HG02884 (cell line): ENCODE measurements around the gene GRHL1.
A peak's percentile ranks its signal among the peaks of the same experiment; 100 is the strongest.

Experiments used
- ATAC-seq: cut with Tn5 transposase; IDR thresholded peaks from one replicate; pipeline ENCODE4 v1.9.1; 2021; ENCODE audit warnings: mild to moderate bottlenecking, moderate library complexity; ENCODE audit not compliant: unreplicated experiment

The GRHL1 gene

DNA sequence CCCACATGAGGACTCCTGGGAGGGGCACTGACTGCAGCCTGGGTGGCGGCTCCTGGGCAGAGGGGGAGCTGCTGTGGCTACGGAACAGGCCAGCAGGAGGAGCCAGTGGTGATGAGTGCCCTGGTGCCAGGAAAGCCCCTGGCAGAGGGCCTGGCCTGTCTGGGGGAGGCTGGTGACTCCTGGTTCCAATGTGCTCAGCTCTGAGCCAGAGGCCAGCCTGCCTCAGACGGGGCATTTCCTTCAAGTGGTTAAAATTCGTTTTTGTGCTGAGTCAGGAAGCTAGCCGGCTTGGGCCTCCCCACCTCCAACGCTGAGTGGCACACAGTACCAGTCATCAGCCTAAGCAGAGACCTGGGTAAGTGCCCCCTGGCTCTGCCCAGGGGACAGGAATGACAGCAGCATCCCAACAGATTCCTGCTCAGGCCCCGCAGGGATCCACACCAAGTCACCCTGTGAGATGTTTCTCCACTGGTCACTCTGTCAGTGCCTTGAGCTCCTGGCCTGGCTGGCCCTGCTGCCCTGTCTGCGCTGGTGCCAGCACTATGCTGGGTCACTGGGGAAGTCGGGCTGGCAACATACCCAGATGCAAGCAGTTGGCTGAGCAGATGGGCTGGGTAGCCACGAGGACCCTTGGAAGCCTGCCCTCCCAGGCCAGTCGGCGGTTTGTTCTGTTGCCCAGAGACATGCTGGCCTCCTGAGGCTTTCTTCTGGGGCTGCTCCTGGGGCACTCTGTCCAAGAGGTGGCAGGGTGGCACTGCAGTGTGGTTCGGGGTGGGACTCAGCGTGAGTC, 84.8 kb downstream of the GRHL1 start:
- no peak for ATAC-seq

DNA sequence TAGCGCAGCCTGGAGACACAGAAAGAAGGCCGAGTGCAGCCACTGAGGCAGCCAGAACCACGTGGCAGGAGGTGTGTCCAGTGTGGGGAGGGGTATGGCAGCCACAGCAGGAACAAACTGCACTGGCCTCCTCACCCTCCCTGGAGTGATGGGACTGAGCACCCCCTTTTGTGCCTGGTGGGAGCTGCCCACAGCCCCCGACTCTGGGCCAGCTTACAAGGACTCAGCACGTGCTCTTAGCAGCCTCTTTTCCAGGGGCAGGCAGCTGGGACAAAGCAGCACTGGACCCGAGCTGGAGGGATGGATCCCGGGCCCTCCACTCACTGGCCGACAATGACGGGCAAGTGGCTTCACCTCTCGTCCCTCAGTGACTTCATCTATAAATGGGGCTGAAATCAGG, 86.6 kb downstream of the GRHL1 start:
- ATAC-seq, result no peak

DNA sequence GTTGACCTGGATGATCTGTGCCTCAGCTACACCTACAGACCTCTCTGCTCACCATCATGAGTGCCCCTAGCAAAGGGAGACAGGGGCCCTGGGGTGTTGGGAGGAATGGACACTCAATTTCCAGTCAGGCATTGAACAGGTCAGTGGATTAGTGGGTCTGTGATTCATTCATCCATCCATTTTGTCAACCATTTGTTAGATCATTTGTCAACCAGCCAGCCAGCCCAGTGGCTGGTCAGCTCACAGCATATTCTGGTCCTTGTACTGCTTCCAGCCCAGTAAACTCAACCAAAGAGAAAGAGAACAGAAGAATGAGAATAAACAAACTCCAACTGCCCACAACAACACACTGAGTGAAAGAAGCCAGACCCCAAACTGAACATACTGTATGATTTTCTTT, 87.2 kb downstream of the GRHL1 start:
- ATAC-seq, result no peak

DNA sequence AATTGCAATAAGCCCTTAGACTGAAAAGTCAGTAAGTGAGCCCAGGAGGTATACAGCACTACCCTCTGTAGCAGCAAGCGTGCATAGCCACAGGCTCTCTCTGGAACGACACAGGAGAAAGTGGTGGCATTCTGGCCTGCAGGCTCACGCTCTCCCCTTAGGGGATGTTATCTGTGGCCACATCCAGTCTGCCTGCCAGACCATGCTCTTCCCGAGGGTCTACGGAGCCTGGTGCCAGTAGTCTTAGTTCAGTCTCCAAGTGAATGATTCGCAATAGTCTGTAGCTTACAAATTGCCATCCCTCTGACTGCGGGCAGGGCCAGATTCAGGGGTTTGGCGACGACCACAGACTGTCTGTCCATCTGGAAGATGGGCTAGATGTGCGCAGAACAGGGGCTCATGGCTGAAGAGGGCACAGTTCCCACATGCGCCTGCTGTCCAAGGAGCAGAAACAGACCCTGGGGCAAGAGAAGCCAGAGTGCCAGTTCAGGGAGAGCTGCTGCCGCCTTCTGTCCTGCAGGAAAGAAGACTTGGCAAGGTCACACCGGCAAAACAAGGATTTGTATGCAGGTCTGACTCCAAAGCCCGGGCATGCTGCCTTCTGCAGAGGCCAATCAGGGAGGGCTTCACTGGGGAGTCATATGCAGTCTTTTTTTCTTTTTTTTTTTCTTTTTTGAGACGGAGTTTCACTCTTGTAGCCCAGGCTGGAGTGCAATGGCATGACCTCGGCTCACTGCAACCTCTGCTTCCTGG, 88.3 kb downstream of the GRHL1 start:
- ATAC-seq, result no peak

DNA sequence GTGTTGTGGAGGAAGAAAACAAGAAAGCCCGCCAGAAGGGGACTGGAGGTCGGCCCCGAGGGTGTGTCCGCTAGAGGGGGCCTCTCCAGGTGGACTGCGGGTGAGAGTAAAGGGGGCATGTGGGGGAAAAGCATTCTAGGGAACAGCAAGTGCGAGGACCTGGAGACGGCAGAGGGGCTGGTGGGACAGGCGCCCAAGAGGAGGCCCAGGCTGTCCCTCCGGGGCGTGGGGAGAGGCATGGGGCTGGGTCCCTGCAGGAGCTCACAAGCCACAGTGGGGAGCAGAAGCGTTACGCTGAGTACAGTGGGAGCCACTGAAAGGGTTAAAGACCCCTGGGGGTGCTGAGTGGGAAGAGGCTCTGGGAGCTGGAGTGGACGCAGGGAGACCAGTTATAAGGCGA, 90.2 kb downstream of the GRHL1 start:
- ATAC-seq, result no peak

DNA sequence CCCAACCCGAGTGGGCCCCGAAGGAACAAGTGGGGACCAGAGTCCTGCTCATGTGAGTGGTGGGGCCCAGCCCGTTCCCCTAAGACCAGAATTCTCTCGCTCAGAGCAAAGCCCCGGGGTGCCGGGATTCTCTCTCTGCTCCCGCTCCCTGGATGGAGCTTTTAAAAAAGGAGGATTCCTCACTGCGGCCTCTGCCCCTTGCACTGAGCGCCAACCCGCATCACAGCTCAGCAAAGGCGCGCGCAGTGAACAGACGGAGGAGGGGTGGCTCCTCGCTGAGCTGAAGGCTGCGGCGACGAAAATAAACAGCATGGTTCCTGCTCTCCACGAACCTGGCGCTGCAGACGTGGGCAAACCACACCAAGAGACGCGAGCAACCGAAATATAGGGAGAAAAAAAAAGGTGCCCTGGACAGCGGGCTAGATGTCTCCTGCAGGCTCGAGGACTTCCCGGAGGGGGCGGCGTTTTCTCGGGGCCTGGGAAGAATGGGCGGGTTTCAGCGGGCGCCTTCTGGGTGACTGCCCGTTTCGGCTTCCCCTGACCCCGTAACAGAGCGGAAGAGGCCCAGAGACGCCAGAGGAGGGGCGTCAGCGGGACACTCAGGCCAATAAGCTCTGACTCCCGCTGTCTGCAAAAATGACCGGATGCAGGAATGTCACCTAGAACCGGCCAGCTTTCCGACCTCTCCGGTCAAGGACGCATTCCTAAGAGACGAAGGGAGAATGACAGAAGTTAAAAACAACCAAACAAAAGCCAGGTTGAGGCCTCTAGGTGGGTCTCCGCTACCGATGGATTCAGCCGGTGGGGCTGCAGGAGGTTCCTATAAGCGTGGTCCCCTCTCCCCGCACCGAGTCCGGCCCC, 91.0 kb downstream of the GRHL1 start:
- ATAC-seq, result no peak

DNA sequence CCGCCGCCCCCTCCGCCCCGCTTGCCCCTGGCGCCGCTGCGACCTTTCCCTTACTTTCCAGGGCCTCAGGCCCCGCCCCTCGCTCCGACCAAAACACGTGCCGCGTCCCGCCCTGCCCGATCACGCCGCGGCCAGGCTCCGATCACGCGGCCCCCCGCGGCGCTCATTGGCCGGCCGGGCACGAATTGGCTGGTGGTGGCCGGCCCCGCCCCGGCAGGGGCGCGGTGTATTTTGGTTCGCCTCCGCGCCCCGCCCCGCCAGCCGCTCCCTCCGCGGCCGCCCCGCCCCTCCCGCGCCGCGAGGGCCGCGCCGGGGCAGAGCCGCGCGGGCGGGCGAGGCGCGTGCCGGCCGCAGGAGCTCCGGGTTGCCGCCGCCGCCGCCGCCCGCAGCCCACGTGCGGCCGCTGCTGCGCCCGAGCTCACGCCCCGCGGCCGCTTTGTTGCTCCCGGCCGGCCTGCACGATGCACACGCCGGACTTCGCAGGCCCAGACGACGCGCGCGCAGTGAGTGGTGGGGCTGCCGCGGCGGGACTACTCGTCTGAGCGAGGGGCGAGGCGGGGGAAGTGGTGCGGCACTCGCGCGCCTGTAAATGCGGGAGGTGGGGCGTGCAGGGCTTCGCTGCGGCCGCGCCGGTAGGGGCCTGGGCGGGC, 91.9 kb downstream of the GRHL1 start, which contains the start of gene KLF11:
Gene KLF11, plus strand, starts transcription at position 295 of the 650 bp plus-strand sequence. Its CDS starts 167 bp downstream, at position 462.
- ATAC-seq, result peak; percentile 67

DNA sequence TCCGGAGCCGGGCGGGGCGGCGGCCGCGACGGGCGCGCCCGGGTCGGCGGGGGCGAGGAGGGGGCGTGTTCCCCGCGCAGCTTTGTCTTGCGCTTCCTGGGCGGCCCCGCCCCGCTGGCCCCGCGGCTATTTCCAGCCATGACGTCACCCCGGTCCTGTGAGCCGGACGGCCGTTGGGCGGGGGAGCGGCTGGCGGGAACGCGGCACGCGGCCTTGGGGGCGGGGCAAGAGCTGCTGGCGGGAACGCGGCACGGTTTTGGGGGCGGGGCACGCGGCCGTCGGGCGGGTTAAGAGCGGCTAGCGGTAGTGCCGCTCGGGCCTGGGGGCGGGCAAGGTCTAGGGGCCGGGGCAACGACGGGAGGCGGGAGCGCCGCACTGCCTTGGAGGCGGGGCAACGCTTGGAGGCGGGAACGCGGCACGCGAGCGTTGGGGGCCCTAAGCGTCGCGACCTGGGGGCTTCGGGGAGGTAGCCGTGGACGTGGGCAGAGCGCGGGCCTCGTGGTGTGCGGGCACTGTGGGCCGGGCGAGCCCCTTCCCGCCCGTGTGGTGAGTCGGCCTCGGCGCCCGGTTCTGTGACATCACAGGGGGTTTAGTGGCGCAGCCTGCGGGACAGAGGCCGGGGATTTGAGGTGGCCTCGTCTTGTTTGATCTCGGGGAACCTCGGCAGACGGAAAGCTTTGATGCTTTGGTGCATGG, 92.6 kb downstream of the GRHL1 start:
- peak; percentile 47 for ATAC-seq

DNA sequence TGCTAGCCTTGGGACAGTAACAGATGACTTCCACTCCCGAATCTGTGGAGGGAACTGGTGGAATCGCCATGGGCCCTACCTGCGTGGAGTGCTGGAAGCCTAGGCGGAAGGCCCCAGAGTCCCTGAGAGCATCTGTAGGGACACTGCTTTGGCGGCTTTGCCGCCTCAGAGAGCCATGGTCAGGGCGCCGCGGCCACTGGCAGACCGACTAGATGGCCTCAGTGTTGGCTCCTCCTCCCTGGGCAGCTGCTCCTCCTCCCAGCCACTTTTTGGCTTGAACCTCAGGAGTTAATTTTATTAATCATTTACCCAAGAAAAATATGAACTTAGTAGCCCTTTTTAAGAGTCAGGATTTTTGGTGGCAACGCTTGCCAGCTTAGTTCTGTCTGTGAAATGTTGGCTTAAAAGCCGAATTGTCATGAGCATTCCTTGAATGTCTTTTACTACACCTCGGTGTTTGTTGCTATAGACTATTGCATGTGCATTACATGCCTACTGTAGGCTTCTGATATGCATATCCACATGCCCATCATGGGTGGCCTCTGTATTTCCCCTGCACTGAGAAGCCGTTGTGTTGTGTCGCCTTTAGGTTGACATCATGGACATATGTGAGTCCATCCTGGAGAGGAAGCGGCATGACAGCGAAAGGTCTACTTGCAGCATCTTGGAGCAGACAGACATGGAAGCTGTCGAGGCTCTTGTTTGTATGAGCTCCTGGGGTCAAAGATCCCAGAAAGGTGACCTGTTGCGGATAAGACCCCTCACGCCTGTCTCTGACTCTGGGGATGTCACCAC, 94.3 kb downstream of the GRHL1 start:
- no peak for ATAC-seq

DNA sequence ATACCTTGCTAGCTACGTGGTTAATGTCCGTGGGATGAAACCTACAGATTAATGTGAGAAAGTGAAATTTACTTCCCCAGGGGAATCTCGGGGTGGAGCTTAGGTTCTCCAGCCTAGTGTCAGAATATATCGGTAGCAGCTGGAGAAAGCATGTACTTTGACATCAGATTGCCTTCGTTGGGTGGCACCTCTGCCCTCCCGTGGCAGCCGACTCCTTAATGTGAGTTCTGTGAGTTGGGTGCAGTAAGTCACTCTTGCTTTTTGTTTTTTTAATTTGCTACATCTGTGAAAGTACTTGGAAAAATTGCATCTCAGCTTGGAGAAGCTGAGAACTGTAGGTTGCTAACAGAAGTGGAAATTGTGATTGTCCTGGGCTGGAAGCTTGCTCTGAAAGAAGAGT, 95.4 kb downstream of the GRHL1 start:
- no peak for ATAC-seq

DNA sequence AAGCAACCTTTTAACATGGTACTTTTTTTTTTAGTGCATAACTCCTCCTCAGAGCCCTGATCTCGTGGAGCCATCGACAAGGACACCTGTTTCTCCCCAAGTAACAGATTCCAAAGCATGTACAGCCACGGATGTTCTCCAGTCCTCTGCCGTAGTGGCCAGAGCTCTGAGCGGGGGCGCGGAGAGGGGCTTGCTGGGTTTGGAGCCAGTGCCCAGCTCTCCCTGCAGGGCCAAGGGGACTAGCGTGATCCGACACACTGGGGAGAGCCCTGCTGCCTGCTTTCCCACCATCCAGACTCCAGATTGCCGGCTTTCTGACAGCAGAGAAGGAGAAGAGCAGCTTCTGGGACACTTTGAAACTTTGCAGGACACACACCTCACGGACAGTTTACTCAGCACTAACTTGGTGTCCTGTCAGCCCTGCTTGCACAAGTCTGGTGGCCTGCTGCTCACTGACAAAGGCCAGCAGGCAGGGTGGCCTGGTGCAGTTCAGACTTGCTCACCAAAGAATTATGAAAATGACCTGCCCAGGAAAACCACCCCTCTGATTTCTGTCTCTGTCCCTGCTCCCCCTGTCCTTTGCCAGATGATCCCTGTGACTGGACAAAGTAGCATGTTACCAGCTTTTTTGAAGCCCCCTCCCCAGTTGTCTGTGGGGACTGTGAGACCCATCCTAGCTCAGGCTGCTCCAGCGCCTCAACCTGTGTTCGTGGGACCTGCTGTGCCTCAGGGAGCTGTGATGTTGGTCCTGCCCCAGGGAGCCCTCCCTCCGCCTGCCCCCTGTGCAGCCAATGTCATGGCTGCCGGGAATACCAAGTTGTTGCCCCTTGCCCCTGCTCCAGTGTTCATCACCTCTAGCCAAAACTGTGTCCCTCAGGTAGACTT, 96.4 kb downstream of the GRHL1 start:
- ATAC-seq, result no peak

DNA sequence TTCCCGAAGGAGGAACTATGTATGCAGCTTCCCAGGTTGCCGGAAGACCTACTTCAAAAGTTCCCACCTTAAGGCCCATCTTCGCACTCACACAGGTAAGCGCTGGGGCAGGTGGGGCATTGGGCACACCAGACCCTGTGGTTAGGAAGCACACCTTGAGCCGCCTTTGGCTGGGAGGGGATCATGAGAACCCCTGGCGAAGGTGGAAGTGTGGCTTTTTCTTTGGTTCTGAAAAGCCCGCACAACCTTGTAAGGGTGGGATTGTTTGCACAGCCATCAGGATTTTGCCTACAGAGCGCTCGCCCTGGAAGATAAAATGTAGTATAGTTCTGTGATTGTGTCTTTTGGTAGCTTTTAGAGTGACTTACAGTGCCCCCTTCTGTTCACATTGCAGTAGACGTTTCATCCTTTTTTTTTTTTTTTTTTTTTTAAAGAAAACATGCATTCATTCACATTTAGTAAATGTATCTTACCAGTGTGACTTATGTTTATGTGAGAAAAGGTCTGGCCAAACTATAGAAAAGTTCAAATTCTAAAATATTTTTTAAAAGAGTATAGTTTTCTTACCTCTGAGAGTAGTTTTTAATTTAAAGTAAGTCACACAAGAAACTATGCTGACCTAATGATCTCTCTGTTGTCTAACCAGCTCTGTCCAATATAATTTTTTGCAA, 97.1 kb downstream of the GRHL1 start:
- no peak for ATAC-seq
